ENCODE results near the gene DMKN. TPM values are rescaled to one million over a fixed set of nuclear protein-coding genes. Genes with fewer than 3 reads are reported as not detected.

The DMKN gene
- polyA plus RNA-seq, 3 donors, result not detected

DNA sequence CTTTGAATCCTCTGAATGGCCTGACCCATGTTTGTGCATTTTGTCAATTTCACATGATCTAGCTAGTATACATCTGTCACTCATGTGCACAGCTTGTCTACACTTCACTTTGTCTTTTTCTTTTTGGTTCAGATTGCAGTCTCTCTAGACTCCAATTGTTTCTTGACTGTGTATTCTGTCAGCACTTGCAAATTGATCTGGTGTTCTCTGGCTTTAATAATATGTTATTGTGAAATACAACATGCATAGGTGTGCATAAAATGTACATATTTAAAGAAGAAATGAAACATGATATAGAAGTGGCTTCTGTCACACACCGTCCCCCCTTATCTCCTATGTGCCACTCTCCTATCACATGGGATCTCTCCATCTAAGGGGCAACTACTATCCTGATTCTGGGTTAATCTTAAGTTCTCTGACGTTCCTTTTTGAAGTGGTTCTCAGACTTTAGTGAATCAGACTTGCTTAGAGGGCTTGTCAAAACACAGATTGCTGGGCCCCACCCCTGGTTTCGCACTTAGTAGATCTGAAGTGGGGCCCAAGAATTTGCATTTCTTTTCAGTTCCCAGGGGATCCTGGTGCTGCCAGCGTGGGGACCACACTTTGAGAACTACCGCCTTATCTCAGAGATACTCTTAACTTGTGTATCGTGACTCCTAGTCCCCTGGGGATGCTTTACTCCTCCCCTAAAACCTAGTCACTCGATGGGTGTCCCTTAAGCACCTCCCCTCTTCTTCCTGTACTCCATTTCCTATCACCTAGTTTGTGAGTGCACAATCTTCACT lies 29.0 kb downstream of the DMKN start:
- no peaks in the 10 kb centered on the region for H3K4me1 ChIP-seq (ENCODE audit: control insufficient read depth in 1 of 2, insufficient read depth in 2 of 2, low read length in 2 of 2)
- H3K9ac ChIP-seq (ENCODE audit: insufficient read depth, low read length, poor library complexity, severe bottlenecking), result no peak overlapping the region
- no peak overlapping the region for H3K27ac Mint-ChIP-seq
- H4K20me1 ChIP-seq (ENCODE audit: insufficient read depth, low read length), result no peaks in the 10 kb centered on the region
- peaks cover 0 to 1% (median 0%) of the 10 kb centered on the region in 7 donors for H3K9me3 Mint-ChIP-seq
- no peaks in the 10 kb centered on the region for H3K36me3 ChIP-seq (replicated peaks in 1 of 2; ENCODE audit: control insufficient read depth in 1 of 2, insufficient read depth in 2 of 2, low read length in 2 of 2)
- H3K27me3 ChIP-seq (ENCODE audit: control insufficient read depth in 2 of 2, insufficient read depth in 2 of 2, low read length in 2 of 2), result peaks cover 0 to 7% of the 10 kb centered on the region in 2 donors
- no peak overlapping the region for H3K4me3 Mint-ChIP-seq
- no peak overlapping the region for H3K4me2 ChIP-seq (replicated peaks; ENCODE audit: extremely low read depth, low read length, poor library complexity, severe bottlenecking)
- intact Hi-C loops (cut with micrococcal nuclease), result no loop called here
- H2AFZ ChIP-seq (ENCODE audit: insufficient read depth, low read depth, low read length, poor library complexity, severe bottlenecking), result no peak overlapping the region
- no peaks in the 10 kb centered on the region for H3K36me3 Mint-ChIP-seq
- WGBS (ENCODE audit: insufficient coverage), result 78% methylated on average over 6 of the region's 7 CpGs
- H3K79me2 ChIP-seq (ENCODE audit: insufficient read depth, low read length), result no peaks in the 10 kb centered on the region
- peaks cover 11 to 21% (median 14%) of the 10 kb centered on the region in 3 donors for H3K27me3 Mint-ChIP-seq (ENCODE audit: low read depth in 3 of 3)
- H3K9me3 ChIP-seq (replicated peaks in 1 of 2; ENCODE audit: control insufficient read depth in 1 of 2, insufficient read depth in 1 of 2, low read length in 2 of 2), result no peaks in the 10 kb centered on the region
- TF ChIP-seq, protein P1, sequence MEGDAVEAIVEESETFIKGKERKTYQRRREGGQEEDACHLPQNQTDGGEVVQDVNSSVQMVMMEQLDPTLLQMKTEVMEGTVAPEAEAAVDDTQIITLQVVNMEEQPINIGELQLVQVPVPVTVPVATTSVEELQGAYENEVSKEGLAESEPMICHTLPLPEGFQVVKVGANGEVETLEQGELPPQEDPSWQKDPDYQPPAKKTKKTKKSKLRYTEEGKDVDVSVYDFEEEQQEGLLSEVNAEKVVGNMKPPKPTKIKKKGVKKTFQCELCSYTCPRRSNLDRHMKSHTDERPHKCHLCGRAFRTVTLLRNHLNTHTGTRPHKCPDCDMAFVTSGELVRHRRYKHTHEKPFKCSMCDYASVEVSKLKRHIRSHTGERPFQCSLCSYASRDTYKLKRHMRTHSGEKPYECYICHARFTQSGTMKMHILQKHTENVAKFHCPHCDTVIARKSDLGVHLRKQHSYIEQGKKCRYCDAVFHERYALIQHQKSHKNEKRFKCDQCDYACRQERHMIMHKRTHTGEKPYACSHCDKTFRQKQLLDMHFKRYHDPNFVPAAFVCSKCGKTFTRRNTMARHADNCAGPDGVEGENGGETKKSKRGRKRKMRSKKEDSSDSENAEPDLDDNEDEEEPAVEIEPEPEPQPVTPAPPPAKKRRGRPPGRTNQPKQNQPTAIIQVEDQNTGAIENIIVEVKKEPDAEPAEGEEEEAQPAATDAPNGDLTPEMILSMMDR (IDR thresholded peaks at IDR 0.05), result no peak
- H3K27ac ChIP-seq (ENCODE audit: low read depth in 1 of 2, low read length in 2 of 2), result no peak overlapping the region
- no peak overlapping the region for H3K4me3 ChIP-seq (replicated peaks in 1 of 3; ENCODE audit: low read depth in 2 of 3, low read length in 3 of 3)
- no peak for DNase-seq
- H3K4me1 Mint-ChIP-seq, result no peaks in the 10 kb centered on the region

DNA sequence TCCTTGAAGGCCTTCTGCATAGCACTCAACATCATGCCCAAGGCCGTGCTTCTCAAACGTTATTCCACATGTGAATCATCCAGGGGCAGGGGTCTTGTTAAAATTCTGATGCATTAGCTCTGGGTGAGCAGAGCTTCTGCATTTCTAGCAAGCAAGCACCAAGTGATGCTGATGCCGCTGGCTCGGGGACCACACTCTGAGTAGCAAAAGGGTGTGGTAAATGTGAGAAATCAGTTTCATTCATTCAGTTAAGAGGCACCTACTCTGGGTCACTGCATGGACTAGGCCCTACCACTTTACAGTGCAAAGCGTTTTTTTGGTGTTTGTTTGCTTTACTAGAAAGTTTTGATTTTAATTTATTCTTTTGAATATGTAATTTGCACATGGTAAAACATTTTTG lies 30.4 kb downstream of the DMKN start:
- Histone ChIP-seq H3K79me2 (ENCODE audit: insufficient read depth, low read length) (no peaks in the 10 kb centered on the region), H3K27ac (ENCODE audit: low read depth in 1 of 2, low read length in 2 of 2) (no peak overlapping the region), H3K9ac (ENCODE audit: insufficient read depth, low read length, poor library complexity, severe bottlenecking) (no peak overlapping the region), H2AFZ (ENCODE audit: insufficient read depth, low read depth, low read length, poor library complexity, severe bottlenecking) (no peak overlapping the region), H3K4me2 (replicated peaks; ENCODE audit: extremely low read depth, low read length, poor library complexity, severe bottlenecking) (no peak overlapping the region), H3K27me3 (ENCODE audit: control insufficient read depth in 2 of 2, insufficient read depth in 2 of 2, low read length in 2 of 2) (peaks cover 0 to 7% of the 10 kb centered on the region in 2 donors), H4K20me1 (ENCODE audit: insufficient read depth, low read length) (no peaks in the 10 kb centered on the region), H3K4me1 (ENCODE audit: control insufficient read depth in 1 of 2, insufficient read depth in 2 of 2, low read length in 2 of 2) (no peaks in the 10 kb centered on the region), H3K36me3 (replicated peaks in 1 of 2; ENCODE audit: control insufficient read depth in 1 of 2, insufficient read depth in 2 of 2, low read length in 2 of 2) (no peaks in the 10 kb centered on the region), H3K4me3 (replicated peaks in 1 of 3; ENCODE audit: low read depth in 2 of 3, low read length in 3 of 3) (no peak overlapping the region), H3K9me3 (replicated peaks in 1 of 2; ENCODE audit: control insufficient read depth in 1 of 2, insufficient read depth in 1 of 2, low read length in 2 of 2) (no peaks in the 10 kb centered on the region)
- Mint-ChIP-seq H3K4me3 (no peak overlapping the region), H3K4me1 (no peaks in the 10 kb centered on the region), H3K36me3 (no peaks in the 10 kb centered on the region), H3K9me3 (peaks cover 0 to 1% (median 0%) of the 10 kb centered on the region in 7 donors), H3K27me3 (ENCODE audit: low read depth in 3 of 3) (peaks cover 6 to 16% (median 12%) of the 10 kb centered on the region in 3 donors), H3K27ac (no peak overlapping the region)
- intact Hi-C loops (cut with micrococcal nuclease), result no loop called here
- DNase-seq, result no peak
- TF ChIP-seq, protein P1 (IDR thresholded peaks at IDR 0.05), result no peak
- WGBS (ENCODE audit: insufficient coverage), result 83% methylated on average over 1 of the region's 5 CpGs
